ENCODE data around the gene MAPKBP1. TPM values are rescaled to one million over a fixed set of nuclear protein-coding genes. Genes with fewer than 3 reads are reported as not detected.

MAPKBP1 gene
- total and polyA plus RNA-seq, 2 of the 4 experiments (the other 2 are of a cell fraction): 12.5 to 15.3 TPM

DNA sequence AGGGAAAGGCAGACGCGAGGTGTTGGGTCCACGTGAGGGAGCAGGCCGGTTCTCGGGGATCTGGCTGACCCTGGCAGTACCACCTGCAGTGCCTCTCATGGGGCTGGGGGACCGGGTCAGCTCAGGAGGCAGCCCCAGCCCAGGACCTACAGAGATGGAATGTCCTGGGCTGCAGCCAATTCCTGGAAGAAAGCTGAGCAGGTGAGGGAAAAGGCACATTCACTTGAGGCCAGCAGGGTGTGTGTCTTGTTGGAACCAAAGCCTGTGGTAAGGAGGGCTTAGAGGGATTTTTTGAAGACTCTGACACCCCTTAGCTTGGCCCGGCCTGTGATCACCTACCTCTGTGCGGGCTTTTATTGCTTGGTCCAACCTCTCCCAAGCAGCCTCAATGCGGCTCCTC, 80.2 kb downstream of the MAPKBP1 start (continued):
- no peak for TF ChIP-seq MAFK (IDR thresholded peaks at IDR 0.05; ENCODE audit: low read depth, low read length)

DNA sequence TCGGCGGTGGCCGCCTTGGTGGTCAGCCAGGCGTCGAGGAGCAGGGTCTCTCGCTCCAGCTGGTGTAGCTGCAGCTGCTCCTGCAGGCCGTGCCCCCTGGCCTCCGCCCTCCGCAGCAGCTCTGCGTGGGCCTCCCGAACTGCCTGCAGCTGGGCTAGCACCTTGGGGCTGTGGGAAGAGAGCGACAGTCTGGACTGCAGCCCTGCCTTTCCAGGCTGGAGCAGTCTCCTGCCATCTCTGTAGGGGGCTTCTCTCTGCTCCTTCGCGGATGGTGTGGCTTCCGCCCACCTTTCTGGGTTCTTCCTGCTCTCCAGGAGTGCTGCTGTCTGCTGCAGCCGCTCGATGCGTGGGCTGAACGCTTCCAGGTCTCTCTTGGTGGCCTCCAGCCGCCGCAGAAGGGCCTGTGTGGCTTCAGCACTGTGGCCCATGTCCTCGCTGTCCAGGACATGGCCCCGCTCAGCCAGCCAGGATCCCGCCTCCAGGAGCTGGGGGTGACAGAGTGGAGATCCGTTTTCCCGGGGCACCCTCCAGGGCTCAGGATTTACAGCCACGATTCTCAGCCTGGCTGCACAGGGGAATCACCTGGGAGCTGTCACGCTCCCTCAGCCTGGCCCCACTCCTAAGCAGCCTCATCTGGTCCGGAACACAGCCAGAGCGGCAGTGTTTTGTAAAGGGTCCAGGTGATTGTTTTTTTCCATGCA, 81.1 kb downstream of the MAPKBP1 start:
- H2AK9ac ChIP-seq (replicated peaks; ENCODE audit: low read depth, low read length, poor library complexity): no peak overlapping the region
- H3K27ac ChIP-seq (ENCODE audit: insufficient read depth, low read length): no peak overlapping the region
- dilution Hi-C loops (cut with HindIII; ENCODE audit: low sequenced_read_pairs, unreplicated experiment) (no loop called here), intact Hi-C loops (cut with micrococcal nuclease) (no loop called here), in situ Hi-C loops (cut with MboI; ENCODE audit: low sequenced_read_pairs) (no loop called here)
- H3K36me3 ChIP-seq (ENCODE audit: control insufficient read depth, insufficient read depth, low read length): no peaks in the 10 kb centered on the region
- no peak overlapping the region for H3K4ac ChIP-seq (ENCODE audit: low read depth, low read length)
- no peak overlapping the region for H3K56ac ChIP-seq (ENCODE audit: extremely low read depth, insufficient read depth, low read length)
- H3K9ac ChIP-seq (ENCODE audit: low read depth, low read length): no peak overlapping the region
- H3K18ac ChIP-seq (ENCODE audit: low read depth, low read length): no peak overlapping the region
- H4K8ac ChIP-seq (ENCODE audit: low read depth in 2 of 2, low read length in 2 of 2): no peak overlapping the region
- ChIA-PET POLR2A (ENCODE audit: unreplicated experiment) (no interaction called here), CTCF (no interaction called here)
- H4K91ac ChIP-seq (ENCODE audit: insufficient read depth, low read depth, low read length): no peak overlapping the region
- DNase-seq: no peak
- TF ChIP-seq MAZ (IDR thresholded peaks at IDR 0.05; ENCODE audit: borderline replicate concordance, low read depth, low read length) (no peak), NFE2L2 (IDR thresholded peaks at IDR 0.05; ENCODE audit: low read depth, low read length) (no peak), MXI1 (IDR thresholded peaks at IDR 0.05; ENCODE audit: borderline replicate concordance, low read depth, low read length) (no peak), RFX5 (IDR thresholded peaks at IDR 0.05; ENCODE audit: low read depth, low read length) (no peak), SMC3 (IDR thresholded peaks at IDR 0.05; ENCODE audit: low read depth, low read length) (no peak), BHLHE40 (IDR thresholded peaks at IDR 0.05; ENCODE audit: low read depth, low read length) (no peak), POLR2A (IDR thresholded peaks at IDR 0.05; ENCODE audit: low read depth, low read length) (no peak), CHD1 (IDR thresholded peaks at IDR 0.05; ENCODE audit: low read depth, low read length) (no peak), MAFK (IDR thresholded peaks at IDR 0.05; ENCODE audit: low read depth, low read length) (no peak), RAD21 (IDR thresholded peaks at IDR 0.05; ENCODE audit: low read length) (no peak), RCOR1 (IDR thresholded peaks at IDR 0.05; ENCODE audit: insufficient replicate concordance, low read length) (no peak)
- TF ChIP-seq, protein P1, sequence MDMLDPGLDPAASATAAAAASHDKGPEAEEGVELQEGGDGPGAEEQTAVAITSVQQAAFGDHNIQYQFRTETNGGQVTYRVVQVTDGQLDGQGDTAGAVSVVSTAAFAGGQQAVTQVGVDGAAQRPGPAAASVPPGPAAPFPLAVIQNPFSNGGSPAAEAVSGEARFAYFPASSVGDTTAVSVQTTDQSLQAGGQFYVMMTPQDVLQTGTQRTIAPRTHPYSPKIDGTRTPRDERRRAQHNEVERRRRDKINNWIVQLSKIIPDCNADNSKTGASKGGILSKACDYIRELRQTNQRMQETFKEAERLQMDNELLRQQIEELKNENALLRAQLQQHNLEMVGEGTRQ (IDR thresholded peaks at IDR 0.05; ENCODE audit: low read depth, low read length): no peak
- TF ChIP-seq, protein P2, sequence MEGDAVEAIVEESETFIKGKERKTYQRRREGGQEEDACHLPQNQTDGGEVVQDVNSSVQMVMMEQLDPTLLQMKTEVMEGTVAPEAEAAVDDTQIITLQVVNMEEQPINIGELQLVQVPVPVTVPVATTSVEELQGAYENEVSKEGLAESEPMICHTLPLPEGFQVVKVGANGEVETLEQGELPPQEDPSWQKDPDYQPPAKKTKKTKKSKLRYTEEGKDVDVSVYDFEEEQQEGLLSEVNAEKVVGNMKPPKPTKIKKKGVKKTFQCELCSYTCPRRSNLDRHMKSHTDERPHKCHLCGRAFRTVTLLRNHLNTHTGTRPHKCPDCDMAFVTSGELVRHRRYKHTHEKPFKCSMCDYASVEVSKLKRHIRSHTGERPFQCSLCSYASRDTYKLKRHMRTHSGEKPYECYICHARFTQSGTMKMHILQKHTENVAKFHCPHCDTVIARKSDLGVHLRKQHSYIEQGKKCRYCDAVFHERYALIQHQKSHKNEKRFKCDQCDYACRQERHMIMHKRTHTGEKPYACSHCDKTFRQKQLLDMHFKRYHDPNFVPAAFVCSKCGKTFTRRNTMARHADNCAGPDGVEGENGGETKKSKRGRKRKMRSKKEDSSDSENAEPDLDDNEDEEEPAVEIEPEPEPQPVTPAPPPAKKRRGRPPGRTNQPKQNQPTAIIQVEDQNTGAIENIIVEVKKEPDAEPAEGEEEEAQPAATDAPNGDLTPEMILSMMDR (conservative IDR thresholded peaks at IDR 0.05; ENCODE audit: low read depth, low read length): no peak
- H2BK15ac ChIP-seq (ENCODE audit: low read depth, low read length): no peak overlapping the region
- H3K4me2 ChIP-seq (ENCODE audit: low read depth, low read length): no peak overlapping the region
- ATAC-seq (ENCODE audit: low read depth): no peak
- H2AK5ac ChIP-seq (ENCODE audit: low read depth, low read length): no peak overlapping the region
- H3K14ac ChIP-seq (replicated peaks; ENCODE audit: low read depth, low read length): no peak overlapping the region
- no peak overlapping the region for H3K23ac ChIP-seq (ENCODE audit: low read depth, low read length)
- H3K4me1 ChIP-seq (ENCODE audit: control insufficient read depth, insufficient read depth, low read length): no peaks in the 10 kb centered on the region
- no peak overlapping the region for H2BK20ac ChIP-seq (ENCODE audit: low read depth, low read length)
- H2BK5ac ChIP-seq (ENCODE audit: low read depth, low read length, poor library complexity, severe bottlenecking): no peak overlapping the region
- 55% methylated on average over 16 of the region's 30 CpGs; no CpG with 5 or more reads in 1 of the 2 experiments for WGBS, 2 experiments (ENCODE audit: extremely low coverage in 2 of 2, insufficient read length in 1 of 2)
- H2BK120ac ChIP-seq (ENCODE audit: low read depth, low read length): no peak overlapping the region
- H3K79me1 ChIP-seq (ENCODE audit: low read depth in 1 of 2, low read length in 2 of 2): no peaks in the 10 kb centered on the region
- H4K20me1 ChIP-seq (ENCODE audit: insufficient read depth, low read length): no peaks in the 10 kb centered on the region
- H3K27me3 ChIP-seq (ENCODE audit: control insufficient read depth, insufficient read depth, low read length): peaks cover 29% of the 10 kb centered on the region
- BruUV-seq (replicated peaks): no TSS peak
- no peak overlapping the region for H3K4me3 ChIP-seq (ENCODE audit: insufficient read depth, low read depth, low read length)
- no peak overlapping the region for H2AFZ ChIP-seq (replicated peaks; ENCODE audit: low read length, poor library complexity)
- no peaks in the 10 kb centered on the region for H3K9me1 ChIP-seq (ENCODE audit: insufficient read depth, low read length)
- no peak overlapping the region for H4K5ac ChIP-seq (ENCODE audit: low read depth, low read length)
- H3K9me3 ChIP-seq (ENCODE audit: control insufficient read depth, insufficient read depth, low read length): no peaks in the 10 kb centered on the region
